ENCODE measurements around the gene TOMM70. TPM values are rescaled to one million over a fixed set of nuclear protein-coding genes. Genes with fewer than 3 reads are reported as not detected.

TOMM70 gene
- polyA plus RNA-seq, 1 experiment, result 16.1 TPM

DNA sequence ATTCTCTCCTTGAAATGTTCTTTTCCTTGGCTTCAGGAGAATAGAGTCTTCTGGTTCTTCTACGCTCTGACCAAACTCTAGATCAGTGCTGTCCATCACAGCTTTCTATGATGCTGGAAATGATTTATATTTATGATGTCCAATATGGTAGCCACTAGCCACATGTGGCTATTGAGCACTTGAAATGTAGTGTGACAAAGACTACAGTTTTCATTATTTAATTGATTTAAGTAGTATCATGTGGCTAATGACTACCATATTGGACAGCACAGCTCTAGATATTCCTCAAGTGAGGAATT lies 3.3 kb upstream of the TOMM70 start:
- Histone ChIP-seq H3K36me3 (ENCODE audit: control insufficient read depth, insufficient read depth, low read length) (peaks cover 2% of the 10 kb centered on the region; the same call in 1 of the 2 replicates), H3K27me3 (ENCODE audit: control insufficient read depth, insufficient read depth, low read length) (no peaks in the 10 kb centered on the region), H3K4me3 (ENCODE audit: low read depth, low read length) (no peak overlapping the region)
- no peak for DNase-seq (ENCODE audit: low read depth)
- CTCF ChIA-PET, result interaction anchor here (0.9 kb wide), 1 partner anchor 28 kb away, joined by 4 read pairs; no protein-coding TSS in a partner anchor
- POLR2A ChIA-PET, result no interaction called here
- TF ChIP-seq, protein P1, sequence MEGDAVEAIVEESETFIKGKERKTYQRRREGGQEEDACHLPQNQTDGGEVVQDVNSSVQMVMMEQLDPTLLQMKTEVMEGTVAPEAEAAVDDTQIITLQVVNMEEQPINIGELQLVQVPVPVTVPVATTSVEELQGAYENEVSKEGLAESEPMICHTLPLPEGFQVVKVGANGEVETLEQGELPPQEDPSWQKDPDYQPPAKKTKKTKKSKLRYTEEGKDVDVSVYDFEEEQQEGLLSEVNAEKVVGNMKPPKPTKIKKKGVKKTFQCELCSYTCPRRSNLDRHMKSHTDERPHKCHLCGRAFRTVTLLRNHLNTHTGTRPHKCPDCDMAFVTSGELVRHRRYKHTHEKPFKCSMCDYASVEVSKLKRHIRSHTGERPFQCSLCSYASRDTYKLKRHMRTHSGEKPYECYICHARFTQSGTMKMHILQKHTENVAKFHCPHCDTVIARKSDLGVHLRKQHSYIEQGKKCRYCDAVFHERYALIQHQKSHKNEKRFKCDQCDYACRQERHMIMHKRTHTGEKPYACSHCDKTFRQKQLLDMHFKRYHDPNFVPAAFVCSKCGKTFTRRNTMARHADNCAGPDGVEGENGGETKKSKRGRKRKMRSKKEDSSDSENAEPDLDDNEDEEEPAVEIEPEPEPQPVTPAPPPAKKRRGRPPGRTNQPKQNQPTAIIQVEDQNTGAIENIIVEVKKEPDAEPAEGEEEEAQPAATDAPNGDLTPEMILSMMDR (IDR thresholded peaks at IDR 0.05; ENCODE audit: insufficient read depth, low read depth, low read length), result no peak

DNA sequence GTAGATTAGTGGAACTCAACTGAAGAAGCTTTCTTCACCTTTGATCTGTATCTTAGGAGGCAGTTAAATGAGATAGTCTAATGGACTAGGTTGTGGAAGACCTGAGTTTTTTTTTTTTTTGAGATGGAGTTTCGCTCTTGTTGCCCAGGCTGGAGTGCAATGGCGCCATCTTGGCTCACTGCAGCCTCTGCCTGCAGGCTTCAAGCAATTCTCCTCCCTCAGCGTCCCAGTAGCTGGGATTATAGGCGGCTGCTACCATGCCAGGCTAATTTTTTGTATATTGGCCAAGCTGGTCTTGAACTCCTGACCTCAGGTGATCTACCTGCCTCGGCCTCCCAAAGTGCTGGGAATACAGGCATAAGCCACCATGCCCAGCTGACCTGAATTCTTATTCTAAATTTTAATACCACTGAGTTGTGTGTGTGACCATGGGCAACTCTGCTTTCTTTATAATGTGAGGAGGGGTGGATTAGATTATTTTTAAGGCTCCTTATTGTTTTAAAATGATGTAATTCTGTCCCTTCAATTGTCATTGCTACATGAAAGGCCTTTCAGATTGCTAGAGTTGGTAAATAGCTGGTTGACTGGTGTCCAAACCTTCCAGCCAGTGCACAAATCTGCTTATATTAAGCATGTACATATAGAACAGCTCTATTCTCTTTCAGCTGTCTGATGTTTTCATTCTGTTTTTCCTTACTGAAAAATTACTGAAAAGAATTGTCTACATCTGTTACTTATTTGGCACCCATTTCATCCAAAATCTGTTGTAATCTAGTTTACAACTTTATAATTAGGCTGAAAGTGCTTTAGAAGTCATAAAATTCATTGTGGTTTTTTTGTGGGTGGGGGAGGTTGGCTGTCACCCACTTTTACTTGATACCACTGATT lies 2.7 kb upstream of the TOMM70 start:
- ChIA-PET POLR2A (no interaction called here), CTCF (interaction anchor here (0.9 kb wide), 1 partner anchor 27 kb away, joined by 4 read pairs; no protein-coding TSS in a partner anchor)
- Histone ChIP-seq H3K4me3 (ENCODE audit: low read depth, low read length) (no peak overlapping the region), H3K27me3 (ENCODE audit: control insufficient read depth, insufficient read depth, low read length) (no peaks in the 10 kb centered on the region), H3K36me3 (ENCODE audit: control insufficient read depth, insufficient read depth, low read length) (peaks cover 2% of the 10 kb centered on the region; the same call in 1 of the 2 replicates)
- TF ChIP-seq, protein P1 (IDR thresholded peaks at IDR 0.05; ENCODE audit: insufficient read depth, low read depth, low read length), result no peak
- DNase-seq (ENCODE audit: low read depth), result no peak

DNA sequence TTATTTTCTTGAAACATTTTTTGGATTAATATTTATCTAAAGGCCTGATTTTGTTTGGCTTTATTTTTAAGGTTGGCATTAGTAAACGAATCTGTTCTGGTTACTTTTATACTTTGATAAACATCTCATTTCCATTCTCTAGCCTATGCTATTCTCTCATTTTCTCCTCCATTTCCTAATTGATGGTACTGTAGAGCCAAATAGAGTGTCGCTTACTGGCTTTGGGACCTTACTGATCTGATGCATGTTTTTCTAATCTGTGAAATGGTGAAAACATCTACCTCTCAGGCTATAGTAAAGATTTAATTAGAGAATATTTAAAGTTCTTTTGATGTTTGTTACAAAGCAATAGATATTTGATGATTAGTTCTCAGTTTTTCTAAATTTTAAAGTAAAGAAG lies 2.0 kb upstream of the TOMM70 start:
- DNase-seq (ENCODE audit: low read depth), result no peak

DNA sequence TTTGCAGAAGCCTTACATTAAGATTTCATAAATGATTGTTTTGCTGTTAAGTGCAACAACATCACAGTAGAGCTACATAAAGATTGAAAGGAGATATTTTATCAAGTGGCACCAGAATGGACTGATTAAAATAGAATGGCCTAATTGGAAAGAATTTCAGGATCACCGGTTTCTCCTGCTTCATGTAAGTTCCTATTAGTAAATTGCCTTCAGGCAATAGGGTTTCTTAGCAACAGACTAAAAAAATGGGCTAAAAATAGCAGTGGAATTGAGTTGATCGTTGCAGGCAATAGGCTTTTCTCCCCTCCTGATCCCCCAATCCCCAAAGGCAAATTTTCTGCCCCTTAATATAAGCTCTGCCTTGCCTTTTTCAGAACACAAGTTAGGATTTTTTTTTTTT lies 1.4 kb upstream of the TOMM70 start:
- TF ChIP-seq, protein P1 (IDR thresholded peaks at IDR 0.05; ENCODE audit: insufficient read depth, low read depth, low read length), result no peak
- Histone ChIP-seq H3K27me3 (ENCODE audit: control insufficient read depth, insufficient read depth, low read length) (no peaks in the 10 kb centered on the region), H3K4me3 (ENCODE audit: low read depth, low read length) (peak overlapping the region; percentile 76), H3K36me3 (ENCODE audit: control insufficient read depth, insufficient read depth, low read length) (no peaks in the 10 kb centered on the region)
- DNase-seq (ENCODE audit: low read depth), result peak; percentile 44
- ChIA-PET POLR2A (no interaction called here), CTCF (interaction anchor here (0.7 kb wide), 1 partner anchor 727 kb away, joined by 3 read pairs; no protein-coding TSS in a partner anchor)

More for the DNA sequence above, 2.0 kb upstream of the TOMM70 start:
- TF ChIP-seq, protein P1 (IDR thresholded peaks at IDR 0.05; ENCODE audit: insufficient read depth, low read depth, low read length), result no peak
- ChIA-PET CTCF (no interaction called here), POLR2A (no interaction called here)
- Histone ChIP-seq H3K27me3 (ENCODE audit: control insufficient read depth, insufficient read depth, low read length) (no peaks in the 10 kb centered on the region), H3K4me3 (ENCODE audit: low read depth, low read length) (peak overlapping the region; percentile 76), H3K36me3 (ENCODE audit: control insufficient read depth, insufficient read depth, low read length) (no peaks in the 10 kb centered on the region)

DNA sequence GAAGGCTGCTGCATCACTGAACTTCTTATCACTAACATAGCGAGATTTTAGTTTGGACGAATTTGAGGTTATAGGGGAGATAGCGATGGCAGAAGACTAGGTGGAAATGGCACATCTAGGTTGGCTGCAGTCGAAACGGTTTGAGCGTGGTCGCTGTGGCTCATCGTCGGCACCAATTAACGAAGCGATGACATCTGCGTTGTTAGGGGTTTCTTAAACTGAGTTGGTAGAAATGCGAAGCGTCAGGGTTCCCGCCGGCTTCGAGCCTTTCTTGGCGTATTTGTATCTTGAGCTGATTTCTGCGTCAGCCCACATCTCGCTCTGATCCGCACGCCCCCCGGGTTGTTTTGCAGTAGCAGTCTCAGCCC lies 769 bp upstream of the TOMM70 start:
- Histone ChIP-seq H3K27me3 (ENCODE audit: control insufficient read depth, insufficient read depth, low read length) (no peaks in the 10 kb centered on the region), H3K4me3 (ENCODE audit: low read depth, low read length) (peak overlapping the region; percentile 76), H3K36me3 (ENCODE audit: control insufficient read depth, insufficient read depth, low read length) (no peaks in the 10 kb centered on the region)
- TF ChIP-seq, protein P1 (IDR thresholded peaks at IDR 0.05; ENCODE audit: insufficient read depth, low read depth, low read length), result no peak
- POLR2A ChIA-PET, result interaction anchor here (0.6 kb wide), 3 partner anchors 10 to 692 kb away, joined by 3 to 5 read pairs (median 3); no protein-coding TSS in a partner anchor
- DNase-seq (ENCODE audit: low read depth), result no peak
- CTCF ChIA-PET, result interaction anchor here (0.8 kb wide), 1 partner anchor 188 kb away, joined by 3 read pairs; no protein-coding TSS in a partner anchor
